NCI-H1417 (cell line): ENCODE data around the gene TBC1D32.
"Not testable (repeated sequence)": the region's sequence is repeated elsewhere in the genome, so short reads cannot be mapped to it uniquely, and the experiment has no call there.

ENCODE experiments used
- DNase-seq, 3 experiments: peaks; one replicate each; lab custom pipeline; 2025; lab: John Stamatoyannopoulos, UW

TBC1D32 gene

DNA sequence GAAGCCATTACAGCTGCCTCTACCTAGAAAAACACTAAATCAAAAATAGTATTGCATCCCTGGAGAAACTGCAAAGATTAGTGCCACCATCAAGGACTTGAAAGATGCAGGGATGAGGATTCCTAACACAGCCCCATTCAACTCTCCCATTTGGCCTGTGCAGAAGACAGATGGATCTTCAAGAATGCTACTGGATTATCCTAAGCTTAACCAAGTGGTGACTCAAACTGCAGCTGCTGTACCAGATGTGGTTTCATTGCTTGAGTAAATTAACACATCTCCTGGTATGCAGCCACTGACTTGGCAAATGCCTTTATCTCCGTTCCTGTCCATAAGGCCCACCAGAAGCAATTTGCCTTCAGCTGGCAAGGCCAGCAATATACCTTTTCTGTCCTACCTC, 117.4 kb downstream of the TBC1D32 start:
- DNase-seq = no peak

GRCh38 chr6:121213341-121213740, 120.9 kb downstream of the TBC1D32 start:
- DNase-seq = not testable (repeated sequence)

DNA sequence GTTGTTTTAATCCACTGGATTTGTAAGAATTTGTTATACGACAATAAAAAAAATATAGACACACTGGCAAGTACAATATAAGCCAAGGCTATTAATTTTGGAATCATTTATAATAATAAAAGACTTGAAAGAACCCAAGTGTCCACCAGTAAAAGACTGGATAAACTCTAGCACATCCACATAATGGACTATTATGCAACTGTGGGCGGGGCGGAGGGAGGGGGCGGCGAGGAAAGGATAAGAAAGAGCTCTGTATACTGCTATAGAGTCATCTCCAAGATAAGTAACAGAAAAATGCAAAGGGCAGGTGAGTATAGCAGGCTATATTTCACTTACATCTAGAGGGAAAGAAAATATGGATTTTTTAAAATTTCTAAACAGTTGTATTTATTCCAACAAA, 123.3 kb downstream of the TBC1D32 start:
- DNase-seq = no peak

- no peak for DNase-seq
Measured at GRCh38 chr6:121205569-121205968, 128.7 kb downstream of the TBC1D32 start.

DNA sequence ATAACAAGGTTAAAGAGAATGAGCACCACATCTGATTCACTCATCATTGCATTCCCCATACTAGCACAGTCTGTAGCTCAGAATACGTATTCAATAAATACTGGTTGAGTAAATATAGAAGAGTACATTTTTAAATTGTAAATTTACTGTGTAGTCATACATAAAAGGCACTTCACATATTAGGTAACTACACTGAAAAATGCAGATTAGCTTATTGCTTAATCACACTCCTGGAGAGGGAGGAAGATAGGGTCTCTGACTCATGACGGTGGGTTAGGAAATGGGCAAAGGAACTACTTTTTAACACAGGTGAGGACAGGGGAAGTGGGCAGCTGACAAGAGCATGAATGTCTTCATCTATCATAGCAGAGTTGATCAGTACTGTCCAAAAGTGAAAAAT, 133.2 kb downstream of the TBC1D32 start:
- no peak for DNase-seq

- not testable (repeated sequence) for DNase-seq
Measured at GRCh38 chr6:121196042-121196441, 138.2 kb downstream of the TBC1D32 start.

GRCh38 chr6:121190122-121190521, 144.2 kb downstream of the TBC1D32 start:
- no peak for DNase-seq

- no peak for DNase-seq
Measured at GRCh38 chr6:121188356-121188755, 145.9 kb downstream of the TBC1D32 start.

- no peak for DNase-seq
Measured at GRCh38 chr6:121187833-121188200, 146.5 kb downstream of the TBC1D32 start.

- no peak for DNase-seq
Measured at GRCh38 chr6:121187200-121187832, 147.0 kb downstream of the TBC1D32 start.

GRCh38 chr6:121183742-121184141, 150.5 kb downstream of the TBC1D32 start:
- DNase-seq = no peak

DNA sequence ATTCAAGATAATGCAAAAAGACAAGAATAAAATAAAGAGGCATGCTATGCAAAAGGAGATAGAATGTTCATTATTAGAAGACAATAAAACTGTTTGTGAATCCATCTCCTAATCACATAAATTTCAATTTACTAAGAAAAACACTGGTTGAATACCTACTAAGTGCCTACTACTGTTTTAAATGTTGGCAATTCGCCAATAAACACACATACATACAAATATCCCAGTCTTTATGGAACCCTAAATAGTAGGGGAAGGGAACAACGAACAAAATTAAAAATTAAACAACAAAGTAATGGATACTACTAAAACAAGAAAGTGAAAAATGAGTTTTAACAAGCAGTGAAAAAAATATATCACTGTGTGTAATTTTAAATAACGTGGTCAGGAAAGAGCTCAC, 158.5 kb downstream of the TBC1D32 start:
- no peak for DNase-seq

- not testable (repeated sequence) for DNase-seq
Measured at GRCh38 chr6:121172451-121172850, 161.8 kb downstream of the TBC1D32 start.

DNA sequence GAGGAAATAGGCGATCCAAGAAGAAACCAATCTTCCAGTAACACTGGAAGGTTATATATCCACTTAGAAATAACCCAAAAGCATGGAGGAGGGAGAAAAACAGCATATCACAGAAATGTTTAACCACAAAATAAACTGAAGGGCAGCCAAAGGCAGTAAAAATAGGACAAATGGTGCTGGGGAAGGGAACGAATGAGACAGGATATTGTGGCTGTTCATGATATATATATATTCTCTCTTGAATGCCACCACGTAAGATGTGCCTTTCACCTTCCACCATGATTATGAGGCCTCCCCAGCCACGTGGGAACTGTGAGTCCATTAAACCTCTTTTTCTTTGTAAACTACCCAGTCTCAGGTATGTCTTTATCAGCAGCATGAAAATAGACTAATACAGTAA, 162.4 kb downstream of the TBC1D32 start:
- no peak for DNase-seq

DNA sequence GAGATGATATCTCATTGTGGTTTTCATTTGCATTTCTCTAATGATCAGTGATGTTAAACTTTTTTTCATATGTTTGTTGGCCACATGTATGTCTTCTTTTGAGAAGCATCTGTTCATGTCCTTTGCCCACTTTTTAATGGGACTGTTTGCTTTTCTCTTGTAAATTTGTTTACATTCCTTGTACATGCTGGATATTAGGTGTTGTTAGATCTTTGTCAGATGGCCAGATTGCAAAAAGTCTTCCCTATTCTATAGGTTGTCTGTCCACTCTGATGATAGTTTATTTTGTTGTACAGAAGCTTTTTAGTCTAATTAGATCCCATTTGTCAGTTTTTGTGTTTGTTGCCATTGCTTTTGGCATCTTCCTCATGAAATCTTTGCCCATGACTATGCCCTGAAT, 172.4 kb downstream of the TBC1D32 start:
- DNase-seq = no peak

- no peak for DNase-seq
Measured at GRCh38 chr6:121160276-121160675, 174.0 kb downstream of the TBC1D32 start.

GRCh38 chr6:121158891-121159290, 175.4 kb downstream of the TBC1D32 start:
- no peak for DNase-seq

DNA sequence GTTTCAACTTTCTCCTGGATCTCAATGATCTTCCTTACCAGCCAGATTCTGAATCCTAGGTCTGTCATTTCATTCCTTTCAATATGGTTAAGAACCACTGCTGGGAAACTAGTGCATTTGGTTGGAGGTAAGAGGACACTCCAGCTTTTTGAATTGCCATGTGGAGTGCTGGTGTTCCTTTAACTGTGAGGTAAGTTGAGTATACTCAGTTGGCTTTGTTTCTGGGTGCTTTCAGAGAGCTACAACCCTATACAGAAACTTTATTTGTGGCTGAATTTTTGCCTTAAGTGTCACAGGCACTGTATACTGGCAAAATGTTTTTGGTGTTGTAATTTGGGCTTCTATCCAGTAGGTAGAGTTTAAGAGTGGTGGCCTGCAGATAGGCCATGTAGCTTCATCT, 175.8 kb downstream of the TBC1D32 start:
- DNase-seq = no peak

DNA sequence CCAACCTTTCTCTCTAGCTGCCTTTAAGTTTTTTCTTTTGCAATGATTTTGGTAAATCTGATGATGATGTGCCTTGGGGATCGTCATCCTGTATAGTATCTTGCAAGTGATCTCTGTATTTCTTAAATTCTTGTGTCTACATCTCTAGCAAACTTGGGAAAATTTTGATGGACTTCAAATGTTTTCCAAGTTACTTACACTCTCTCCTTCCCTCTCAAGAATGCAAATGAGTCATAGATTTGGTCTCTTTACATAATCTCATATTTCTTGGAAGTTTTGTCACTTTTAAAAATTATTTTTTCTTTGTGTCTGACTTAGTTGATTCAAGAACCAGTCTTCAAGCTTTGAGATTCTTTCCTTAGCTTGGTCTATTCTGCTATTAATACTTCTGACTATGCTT, 176.4 kb downstream of the TBC1D32 start:
- no peak for DNase-seq

GRCh38 chr6:121143476-121143875, 190.8 kb downstream of the TBC1D32 start:
- DNase-seq = no peak

DNA sequence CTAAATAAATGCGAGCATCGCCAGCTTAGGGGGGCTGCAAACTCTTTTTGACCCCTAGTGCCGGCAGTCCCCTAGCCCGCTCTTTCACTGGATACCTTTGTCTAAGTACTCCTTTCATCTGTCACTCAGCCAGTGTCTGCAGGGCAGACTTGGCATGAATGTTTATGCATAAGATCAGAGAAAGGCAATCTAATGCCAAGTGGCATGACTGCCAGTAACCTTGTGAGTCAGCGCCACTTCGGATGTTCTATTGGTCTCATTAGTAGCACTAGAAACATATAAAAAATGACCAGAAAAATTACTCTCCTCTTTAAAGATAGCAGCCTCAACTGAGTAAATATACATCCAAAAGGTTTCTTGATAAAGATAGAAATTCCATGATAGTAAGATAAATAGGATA, 192.2 kb downstream of the TBC1D32 start:
- DNase-seq = no peak

DNA sequence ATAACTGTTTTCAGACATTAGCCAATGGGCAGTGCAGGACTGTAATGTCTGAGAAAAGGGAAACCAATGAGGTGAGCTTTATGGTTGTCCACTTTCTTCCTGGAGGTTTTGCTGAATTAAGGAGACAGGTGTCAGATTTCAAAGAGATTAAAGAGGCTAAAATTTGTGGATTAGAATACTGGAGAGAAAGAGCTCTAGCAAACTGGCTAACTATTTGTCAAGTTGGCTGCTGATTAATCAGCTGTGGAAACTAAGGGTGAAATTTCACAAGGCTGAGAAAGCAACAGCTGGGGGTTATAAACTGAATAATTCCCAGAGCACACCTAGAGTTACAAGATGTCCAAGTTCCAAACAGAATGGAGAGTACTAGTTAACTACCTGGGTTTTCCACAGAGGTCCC, 198.9 kb downstream of the TBC1D32 start:
- DNase-seq = no peak

DNA sequence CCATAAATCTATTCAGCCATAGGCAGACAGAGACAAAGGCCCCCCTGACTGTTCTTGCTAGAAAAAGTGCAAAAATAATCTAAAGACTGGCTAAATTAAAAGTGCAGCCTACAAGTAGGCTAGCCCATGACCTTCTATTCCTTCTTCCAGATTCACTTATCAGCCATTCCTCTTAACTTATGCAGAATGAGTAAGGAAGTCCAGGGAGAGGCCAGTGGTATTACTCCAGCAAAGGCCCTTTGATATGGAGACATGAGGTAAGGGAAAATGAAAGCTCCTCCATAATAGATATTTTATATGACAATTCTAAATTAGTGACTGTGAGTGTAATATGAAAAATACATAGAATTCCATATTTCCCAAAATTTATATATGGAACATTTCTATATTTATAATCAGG, 199.4 kb downstream of the TBC1D32 start:
- DNase-seq = no peak

DNA sequence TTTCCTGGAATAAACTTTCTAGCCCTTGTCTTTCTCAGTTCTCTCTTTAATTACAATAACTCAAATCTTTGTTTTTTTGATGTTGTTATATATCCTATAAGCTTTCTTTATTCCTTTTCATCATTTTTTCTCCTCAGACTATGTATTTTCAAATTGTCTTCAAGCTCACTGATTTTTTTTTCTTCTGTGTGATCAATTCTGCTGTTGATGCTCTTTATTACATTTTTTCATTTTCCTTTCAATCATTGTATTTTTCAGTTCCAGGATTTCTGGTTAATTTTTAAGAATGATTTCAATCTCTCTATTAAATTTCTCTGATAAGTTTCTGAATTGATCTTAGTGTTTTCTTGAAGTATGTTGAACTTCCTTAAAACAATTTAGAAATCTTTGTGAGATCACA, 209.7 kb downstream of the TBC1D32 start:
- DNase-seq = no peak

- DNase-seq = no peak
Measured at GRCh38 chr6:121112356-121112755, 221.9 kb downstream of the TBC1D32 start.
